Tibial nerve (tissue), 4 donors: ENCODE data around the gene PTPRE. TPM values are rescaled to one million over a fixed set of nuclear protein-coding genes. Genes with fewer than 3 reads are reported as not detected.

Experiments used
- DNase-seq, 2 donors: peaks; one replicate each; pipeline ENCODE4 v3.0.0-alpha.2; 2019; ENCODE audit warnings: low spot score in 2 of 2
- H3K27ac ChIP-seq, 4 donors: fragments of 200-600 bp; sonication (generic) in 3 of 4; one replicate each; pipeline ENCODE4 v1.5.1; 2017 to 2019; ENCODE audit warnings: mild to moderate bottlenecking in 1 of 4
- H3K27me3 ChIP-seq, 2 donors: fragments of 200-600 bp; sonication (generic) in 1 of 2; one replicate each; pipeline versions ENCODE4 v1.5.1 to v1.6.0; 2017 to 2019
- H3K36me3 ChIP-seq, 3 donors: fragments of 200-600 bp; sonication (generic); one replicate each; pipeline ENCODE4 v1.5.1; 2018 to 2019
- H3K4me1 ChIP-seq, 4 donors: fragments of 200-600 bp; sonication (generic) in 3 of 4; one replicate each; pipeline ENCODE4 v1.5.1; 2017 to 2019
- H3K4me3 ChIP-seq, 4 donors: fragments of 200-600 bp; sonication (generic) in 3 of 4; one replicate each; pipeline ENCODE4 v1.5.1; 2017 to 2019; ENCODE audit warnings: mild to moderate bottlenecking in 1 of 4, moderate library complexity in 1 of 4
- H3K9me3 ChIP-seq, 4 donors: fragments of 200-600 bp; sonication (generic) in 3 of 4; one replicate each; pipeline ENCODE4 v1.5.1; 2017 to 2019
- CTCF ChIP-seq, 5 experiments: fragments of 200-600 bp in 3 of 5; fragments of 450-650 bp in 2 of 5; sonication (generic) in 3 of 5; IDR thresholded peaks; one replicate each; pipeline ENCODE4 v1.5.1; 2016 to 2019; ENCODE audit warnings: antibody characterized with exemption in 5 of 5, mild to moderate bottlenecking in 3 of 5, moderate library complexity in 2 of 5
- EP300 ChIP-seq, 2 donors: sonication (generic); formaldehyde crosslinking; IDR thresholded peaks; one replicate each; pipeline ENCODE4 v1.6.1; 2017; ENCODE audit warnings: antibody characterized with exemption in 2 of 2, mild to moderate bottlenecking in 1 of 2
- POLR2A ChIP-seq, 2 donors: fragments of 450-650 bp; IDR thresholded peaks; one replicate each; pipeline ENCODE4 v1.6.1; 2017; ENCODE audit warnings: antibody characterized with exemption in 2 of 2, mild to moderate bottlenecking in 2 of 2, moderate library complexity in 2 of 2
- WGBS, 2 donors: methylation state at CpG; one replicate each; pipeline ENCODE4 v1.1.5; 2018; 5-methylcytosine and 5-hydroxymethylcytosine counted together
- total RNA-seq, 4 donors: library from RNA; depleted of rRNA; stranded (reverse); fragments of >200 nt; gene quantifications; one replicate each; pipeline ENCODE4 v1.1.0, GENCODE V29; 2016

Gene PTPRE
- total RNA-seq, 4 donors from 2014 or later = 19.0 to 38.1 (median 25.8) TPM

GRCh38 chr10:128032466-128032865 is 125.6 kb downstream of the PTPRE start:
- no peaks in the 10 kb centered on the region for H3K36me3 ChIP-seq
- no peak for TF ChIP-seq EP300 (IDR thresholded peaks at IDR 0.05)
- no peak for TF ChIP-seq POLR2A (IDR thresholded peaks at IDR 0.05)
- TF ChIP-seq CTCF (IDR thresholded peaks at IDR 0.05) = no peak
- no peak overlapping the region for H3K27ac ChIP-seq
- 87 to 95% methylated on average over 5 of the region's 5 CpGs for WGBS, 2 donors
- DNase-seq = no peak
- no peaks in the 10 kb centered on the region for H3K9me3 ChIP-seq
- no peak overlapping the region for H3K4me3 ChIP-seq
- peaks cover 0 to 10% (median 0%) of the 10 kb centered on the region in 4 donors for H3K4me1 ChIP-seq
- H3K27me3 ChIP-seq = no peaks in the 10 kb centered on the region

GRCh38 chr10:128035557-128035973 is 128.7 kb downstream of the PTPRE start:
- TF ChIP-seq POLR2A (IDR thresholded peaks at IDR 0.05) (no peak), CTCF (IDR thresholded peaks at IDR 0.05) (peak; percentile 50 to 76 (median 71))
- WGBS, 2 donors = 68 to 72% methylated on average over 5 of the region's 5 CpGs
- DNase-seq = peak in 1 of 2 donors; percentile 57
- H3K4me3 ChIP-seq = no peak overlapping the region
- H3K4me1 ChIP-seq = peaks cover 0 to 3% (median 0%) of the 10 kb centered on the region in 4 donors
- no peaks in the 10 kb centered on the region for H3K27me3 ChIP-seq
- H3K9me3 ChIP-seq = no peaks in the 10 kb centered on the region
- no peak overlapping the region for H3K27ac ChIP-seq
- H3K36me3 ChIP-seq = no peaks in the 10 kb centered on the region

DNA sequence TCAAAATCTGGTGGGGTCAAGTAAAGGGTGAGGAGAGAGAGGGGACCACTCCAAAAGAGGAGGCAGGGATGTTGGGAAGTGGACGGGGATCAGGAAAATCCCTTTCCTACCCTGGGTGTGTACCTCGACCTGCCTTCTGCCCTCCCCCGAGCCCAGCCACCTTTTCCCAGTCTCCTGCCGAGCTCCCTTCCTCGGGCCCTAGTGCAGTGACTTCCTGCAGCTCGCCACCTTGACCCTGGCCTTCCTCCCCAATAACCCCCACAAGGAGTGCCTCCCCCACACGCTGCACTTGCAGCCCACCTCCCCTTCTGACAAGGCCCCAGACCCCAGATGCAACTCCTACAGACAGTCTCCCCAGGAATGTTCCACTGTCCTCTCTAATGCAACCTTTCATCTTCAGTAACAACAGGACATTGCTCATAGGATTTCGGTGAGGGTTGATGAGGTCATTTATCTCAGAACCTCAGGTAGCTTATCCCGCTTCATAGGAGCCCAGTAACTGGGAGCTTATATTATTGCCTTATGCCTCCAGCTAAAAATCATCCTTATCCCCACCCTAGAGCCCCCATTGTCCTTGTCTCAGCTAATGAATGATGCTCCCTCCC is 129.2 kb downstream of the PTPRE start:
- 74 to 82% methylated on average over 9 of the region's 9 CpGs for WGBS, 2 donors
- TF ChIP-seq CTCF (IDR thresholded peaks at IDR 0.05) (no peak), EP300 (IDR thresholded peaks at IDR 0.05) (no peak), POLR2A (IDR thresholded peaks at IDR 0.05) (no peak)
- Histone ChIP-seq H3K36me3 (no peaks in the 10 kb centered on the region), H3K4me3 (no peak overlapping the region), H3K27ac (no peak overlapping the region), H3K27me3 (no peaks in the 10 kb centered on the region), H3K9me3 (no peaks in the 10 kb centered on the region), H3K4me1 (peaks cover 0 to 3% (median 0%) of the 10 kb centered on the region in 4 donors)
- DNase-seq = no peak

DNA sequence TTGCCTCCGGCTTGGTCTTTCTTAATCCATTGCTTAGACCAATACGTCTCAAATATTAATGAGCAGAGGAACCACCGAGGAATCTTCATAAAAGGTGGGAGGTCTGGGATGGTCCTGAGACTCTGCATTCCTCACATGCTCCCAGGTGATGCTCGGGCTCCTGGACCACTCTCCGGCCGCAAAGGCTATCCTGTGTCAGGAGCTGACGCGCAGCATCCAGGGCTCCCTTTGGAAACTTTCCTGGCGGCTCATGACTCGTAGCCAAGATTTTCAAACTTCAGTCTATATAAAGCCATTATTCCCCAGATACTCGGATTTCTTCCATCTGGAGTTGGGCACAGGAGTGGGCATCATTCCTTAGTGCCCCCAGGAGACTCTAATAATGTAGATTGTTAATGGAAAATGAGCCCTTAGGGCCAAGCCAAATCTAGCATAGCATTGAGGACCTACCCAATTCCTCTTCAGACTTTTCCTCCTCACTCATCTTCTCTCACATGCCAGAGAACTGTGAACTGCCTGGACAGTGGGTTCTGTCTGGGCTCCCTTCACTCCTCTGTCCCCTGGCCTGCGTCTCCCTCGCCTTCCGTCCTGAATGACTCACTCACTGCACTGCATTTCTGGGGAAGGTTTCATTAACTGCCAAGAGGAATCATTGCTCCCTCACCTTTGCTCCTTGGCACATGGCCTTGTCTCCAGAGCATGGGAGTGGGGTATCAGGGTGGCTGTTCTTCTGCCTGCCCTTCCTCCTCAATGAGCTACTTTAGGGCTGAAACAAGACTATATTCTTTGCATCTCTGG is 130.0 kb downstream of the PTPRE start:
- Histone ChIP-seq H3K27me3 (no peaks in the 10 kb centered on the region), H3K4me3 (no peak overlapping the region), H3K27ac (no peak overlapping the region), H3K36me3 (no peaks in the 10 kb centered on the region), H3K9me3 (no peaks in the 10 kb centered on the region), H3K4me1 (peaks cover 0 to 3% (median 0%) of the 10 kb centered on the region in 4 donors)
- TF ChIP-seq CTCF (IDR thresholded peaks at IDR 0.05) (no peak), POLR2A (IDR thresholded peaks at IDR 0.05) (no peak), EP300 (IDR thresholded peaks at IDR 0.05) (no peak)
- WGBS, 2 donors = 68 to 74% methylated on average over 14 of the region's 14 CpGs
- DNase-seq = no peak

- Histone ChIP-seq H3K36me3 (no peaks in the 10 kb centered on the region), H3K27me3 (no peaks in the 10 kb centered on the region), H3K9me3 (no peaks in the 10 kb centered on the region), H3K27ac (no peak overlapping the region), H3K4me3 (no peak overlapping the region), H3K4me1 (peaks cover 0 to 3% (median 0%) of the 10 kb centered on the region in 4 donors)
- 70 to 84% methylated on average over 8 of the region's 8 CpGs for WGBS, 2 donors
- no peak for TF ChIP-seq POLR2A (IDR thresholded peaks at IDR 0.05)
- no peak for TF ChIP-seq CTCF (IDR thresholded peaks at IDR 0.05)
- TF ChIP-seq EP300 (IDR thresholded peaks at IDR 0.05) = no peak
- DNase-seq = no peak
Measured at GRCh38 chr10:128040096-128040495, 133.2 kb downstream of the PTPRE start.
